CD14-positive monocyte (primary cell): ENCODE data around the gene NR3C1. TPM values are rescaled to one million over a fixed set of nuclear protein-coding genes. Genes with fewer than 3 reads are reported as not detected.

Source experiments
- DNase-seq, 3 donors: peaks; one replicate each; pipeline ENCODE4 v3.0.0-alpha.2; 2011 to 2022
- H2AFZ ChIP-seq: 2 replicates; pipeline ENCODE4 v1.6.0; 2012; ENCODE audit warnings: mild to moderate bottlenecking, low read depth, low read length, inconsistent platforms; ENCODE audit not compliant: insufficient read depth, poor library complexity, severe bottlenecking
- H3K27ac ChIP-seq, 2 donors: 1 replicate in 1 of 2; 2 replicates in 1 of 2; pipeline ENCODE4 v1.5.1; 2012 to 2013; ENCODE audit warnings: low read length in 2 of 2, control low read depth in 1 of 2, inconsistent platforms in 1 of 2, low read depth in 1 of 2, mild to moderate bottlenecking in 1 of 2
- H3K27me3 ChIP-seq, 2 donors: one replicate each; pipeline versions ENCODE4 v1.6.0 to v1.6.1; 2011 to 2013; ENCODE audit warnings: low read length in 2 of 2; ENCODE audit not compliant: control insufficient read depth in 2 of 2, insufficient read depth in 2 of 2
- H3K36me3 ChIP-seq, 2 donors: replicated peaks in 1 of 2; 1 replicate in 1 of 2; 2 replicates in 1 of 2; pipeline versions ENCODE4 v1.5.1 to v1.6.1; 2012 to 2013; ENCODE audit warnings: low read length in 2 of 2, control low read depth in 1 of 2, inconsistent platforms in 1 of 2, mild to moderate bottlenecking in 1 of 2; ENCODE audit not compliant: insufficient read depth in 2 of 2, control insufficient read depth in 1 of 2
- H3K4me1 ChIP-seq, 2 donors: 1 replicate in 1 of 2; 2 replicates in 1 of 2; pipeline versions ENCODE4 v1.5.1 to v1.6.1; 2012 to 2013; ENCODE audit warnings: low read length in 2 of 2, control low read depth in 1 of 2, inconsistent platforms in 1 of 2, mild to moderate bottlenecking in 1 of 2, moderate library complexity in 1 of 2; ENCODE audit not compliant: insufficient read depth in 2 of 2, control insufficient read depth in 1 of 2
- H3K4me2 ChIP-seq: replicated peaks from 2 replicates; pipeline ENCODE3; 2012; ENCODE audit warnings: low read length, moderate library complexity, mild to moderate bottlenecking; ENCODE audit not compliant: poor library complexity, severe bottlenecking; ENCODE audit errors: extremely low read depth
- H3K4me3 ChIP-seq, 3 experiments: fragments of 200-600 bp in 1 of 3; sonication (generic) in 1 of 3; replicated peaks in 1 of 3; 1 replicate in 2 of 3; 2 replicates in 1 of 3; pipeline ENCODE4 v1.5.1; 2011 to 2013; ENCODE audit warnings: low read length in 3 of 3, mild to moderate bottlenecking in 3 of 3, control low read depth in 2 of 3, low read depth in 2 of 3, inconsistent platforms in 1 of 3, moderate library complexity in 1 of 3
- H3K79me2 ChIP-seq: 2 replicates; pipeline ENCODE4 v1.6.0; 2012; ENCODE audit warnings: mild to moderate bottlenecking, control low read depth, inconsistent platforms, low read length, moderate library complexity; ENCODE audit not compliant: insufficient read depth
- H3K9ac ChIP-seq: 2 replicates; pipeline ENCODE4 v1.6.0; 2017; ENCODE audit warnings: low read length, mild to moderate bottlenecking; ENCODE audit not compliant: insufficient read depth, poor library complexity, severe bottlenecking
- H3K9me3 ChIP-seq, 2 donors: replicated peaks in 1 of 2; 1 replicate in 1 of 2; 2 replicates in 1 of 2; pipeline versions ENCODE4 v1.5.1 to v1.6.1; 2012 to 2013; ENCODE audit warnings: low read length in 2 of 2, control low read depth in 1 of 2; ENCODE audit not compliant: control insufficient read depth in 1 of 2, insufficient read depth in 1 of 2
- H4K20me1 ChIP-seq: 2 replicates; pipeline ENCODE4 v1.6.0; 2012; ENCODE audit warnings: mild to moderate bottlenecking, low read length, control low read depth, moderate library complexity; ENCODE audit not compliant: insufficient read depth
- H3K27ac Mint-ChIP-seq, 7 donors: one replicate each; pipeline ENCODE4 v1.8.0; 2020; ENCODE audit warnings: mild to moderate bottlenecking in 7 of 7, mixed read lengths in 7 of 7, moderate library complexity in 6 of 7, inconsistent platforms in 2 of 7
- H3K27me3 Mint-ChIP-seq, 3 donors: one replicate each; pipeline ENCODE4 v1.8.0; 2021 to 2022; ENCODE audit warnings: low read depth in 3 of 3, mild to moderate bottlenecking in 3 of 3, mixed read lengths in 3 of 3, moderate library complexity in 3 of 3, inconsistent platforms in 1 of 3
- H3K36me3 Mint-ChIP-seq, 2 donors: one replicate each; pipeline ENCODE4 v1.8.0; 2020; ENCODE audit warnings: mixed read lengths in 2 of 2, inconsistent platforms in 1 of 2, mild to moderate bottlenecking in 1 of 2
- H3K4me1 Mint-ChIP-seq: one replicate; pipeline ENCODE4 v1.8.0; 2020; ENCODE audit warnings: mild to moderate bottlenecking, mixed read lengths
- H3K4me3 Mint-ChIP-seq, 2 donors: one replicate each; pipeline ENCODE4 v1.8.0; 2020; ENCODE audit warnings: mild to moderate bottlenecking in 2 of 2, mixed read lengths in 2 of 2, moderate library complexity in 1 of 2
- H3K9me3 Mint-ChIP-seq, 7 donors: one replicate each; pipeline ENCODE4 v1.8.0; 2020 to 2022; ENCODE audit warnings: mixed read lengths in 7 of 7, mild to moderate bottlenecking in 6 of 7, moderate library complexity in 6 of 7, inconsistent platforms in 2 of 7
- WGBS: methylation state at CpG from one replicate; pipeline ENCODE4 v1.1.5; 2013; ENCODE audit warnings: missing lambda C conversion rate; ENCODE audit not compliant: insufficient coverage; 5-methylcytosine and 5-hydroxymethylcytosine counted together
- intact Hi-C, 2 donors: fragments of 100-400 bp; cut with micrococcal nuclease; formaldehyde crosslinking; loops; one replicate each; pipeline versions ENCODE4 v1.15.0 to v1.15.1; 2023
- polyA plus RNA-seq, 3 donors: library from polyadenylated mRNA; depleted of rRNA in 1 of 3; unstranded in 2 of 3; stranded (reverse) in 1 of 3; fragments of 300-500 nt in 2 of 3; fragments of >200 nt in 1 of 3; fragmentation: Illumina TruSeq in 2 of 3; gene quantifications; 1 replicate in 2 of 3; 2 replicates in 1 of 3; pipeline ENCODE4 v1.2.3, GENCODE V29; 2012 to 2021
- TF ChIP-seq, protein P1 (sequence below): fragments of 200-600 bp; IDR thresholded peaks from one replicate; pipeline ENCODE4 v1.8.0; 2022; ENCODE audit warnings: antibody characterized with exemption, mild to moderate bottlenecking

Gene NR3C1
- polyA plus RNA-seq, 3 donors = 25.4 to 82.8 (median 75.1) TPM

- Histone ChIP-seq H3K36me3 (peaks cover 2 to 58% of the 10 kb centered on the region in 2 donors), H3K9ac (no peak overlapping the region), H3K4me3 (no peak overlapping the region), H3K4me2 (no peak overlapping the region), H3K27ac (peak overlapping the region in 1 of 2 donors; percentile 54), H3K9me3 (peaks cover 16 to 23% of the 10 kb centered on the region in 2 donors), H3K4me1 (peaks cover 4 to 10% of the 10 kb centered on the region in 2 donors), H3K79me2 (peaks cover 100% of the 10 kb centered on the region), H3K27me3 (no peaks in the 10 kb centered on the region), H2AFZ (no peak overlapping the region), H4K20me1 (peaks cover 100% of the 10 kb centered on the region)
- no peak for DNase-seq
- Mint-ChIP-seq H3K4me1 (peaks cover 42% of the 10 kb centered on the region), H3K27ac (peak overlapping the region in 2 of 7 donors; percentile 14 to 65), H3K27me3 (no peaks in the 10 kb centered on the region), H3K9me3 (peaks cover 21 to 30% (median 26%) of the 10 kb centered on the region in 7 donors), H3K4me3 (no peak overlapping the region), H3K36me3 (peaks cover 41 to 51% of the 10 kb centered on the region in 2 donors)
- intact Hi-C loops = no loop called here
- TF ChIP-seq, protein P1, sequence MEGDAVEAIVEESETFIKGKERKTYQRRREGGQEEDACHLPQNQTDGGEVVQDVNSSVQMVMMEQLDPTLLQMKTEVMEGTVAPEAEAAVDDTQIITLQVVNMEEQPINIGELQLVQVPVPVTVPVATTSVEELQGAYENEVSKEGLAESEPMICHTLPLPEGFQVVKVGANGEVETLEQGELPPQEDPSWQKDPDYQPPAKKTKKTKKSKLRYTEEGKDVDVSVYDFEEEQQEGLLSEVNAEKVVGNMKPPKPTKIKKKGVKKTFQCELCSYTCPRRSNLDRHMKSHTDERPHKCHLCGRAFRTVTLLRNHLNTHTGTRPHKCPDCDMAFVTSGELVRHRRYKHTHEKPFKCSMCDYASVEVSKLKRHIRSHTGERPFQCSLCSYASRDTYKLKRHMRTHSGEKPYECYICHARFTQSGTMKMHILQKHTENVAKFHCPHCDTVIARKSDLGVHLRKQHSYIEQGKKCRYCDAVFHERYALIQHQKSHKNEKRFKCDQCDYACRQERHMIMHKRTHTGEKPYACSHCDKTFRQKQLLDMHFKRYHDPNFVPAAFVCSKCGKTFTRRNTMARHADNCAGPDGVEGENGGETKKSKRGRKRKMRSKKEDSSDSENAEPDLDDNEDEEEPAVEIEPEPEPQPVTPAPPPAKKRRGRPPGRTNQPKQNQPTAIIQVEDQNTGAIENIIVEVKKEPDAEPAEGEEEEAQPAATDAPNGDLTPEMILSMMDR = no peak
- whole genome bisulfite sequencing = 100% methylated on average over 3 of the region's 3 CpGs
Observed at GRCh38 chr5:143384865-143385657, 18.4 kb downstream of the NR3C1 start.

- Histone ChIP-seq H3K9ac (no peak overlapping the region), H3K36me3 (peaks cover 2 to 48% of the 10 kb centered on the region in 2 donors), H2AFZ (no peak overlapping the region), H3K79me2 (peaks cover 100% of the 10 kb centered on the region), H3K27ac (peak overlapping the region in 1 of 2 donors; percentile 54), H3K9me3 (peaks cover 16 to 23% of the 10 kb centered on the region in 2 donors), H3K4me3 (no peak overlapping the region), H3K27me3 (no peaks in the 10 kb centered on the region), H3K4me1 (peaks cover 4 to 11% of the 10 kb centered on the region in 2 donors), H4K20me1 (peaks cover 100% of the 10 kb centered on the region), H3K4me2 (no peak overlapping the region)
- TF ChIP-seq, protein P1 = no peak
- Mint-ChIP-seq H3K4me3 (no peak overlapping the region), H3K36me3 (peaks cover 35 to 49% of the 10 kb centered on the region in 2 donors), H3K9me3 (peaks cover 21 to 30% (median 26%) of the 10 kb centered on the region in 7 donors), H3K27me3 (no peaks in the 10 kb centered on the region), H3K4me1 (peaks cover 46% of the 10 kb centered on the region), H3K27ac (peak overlapping the region; percentile 26 to 80 (median 60))
- DNase-seq = peak; percentile 28 to 65 (median 57)
- no CpG with 5 or more reads among the region's 3 CpGs for WGBS
- intact Hi-C loops = no loop called here
Observed at GRCh38 chr5:143383988-143384387, 19.5 kb downstream of the NR3C1 start.
